ENCODE data around the gene MUC2.

- TF ChIP-seq, protein P1, sequence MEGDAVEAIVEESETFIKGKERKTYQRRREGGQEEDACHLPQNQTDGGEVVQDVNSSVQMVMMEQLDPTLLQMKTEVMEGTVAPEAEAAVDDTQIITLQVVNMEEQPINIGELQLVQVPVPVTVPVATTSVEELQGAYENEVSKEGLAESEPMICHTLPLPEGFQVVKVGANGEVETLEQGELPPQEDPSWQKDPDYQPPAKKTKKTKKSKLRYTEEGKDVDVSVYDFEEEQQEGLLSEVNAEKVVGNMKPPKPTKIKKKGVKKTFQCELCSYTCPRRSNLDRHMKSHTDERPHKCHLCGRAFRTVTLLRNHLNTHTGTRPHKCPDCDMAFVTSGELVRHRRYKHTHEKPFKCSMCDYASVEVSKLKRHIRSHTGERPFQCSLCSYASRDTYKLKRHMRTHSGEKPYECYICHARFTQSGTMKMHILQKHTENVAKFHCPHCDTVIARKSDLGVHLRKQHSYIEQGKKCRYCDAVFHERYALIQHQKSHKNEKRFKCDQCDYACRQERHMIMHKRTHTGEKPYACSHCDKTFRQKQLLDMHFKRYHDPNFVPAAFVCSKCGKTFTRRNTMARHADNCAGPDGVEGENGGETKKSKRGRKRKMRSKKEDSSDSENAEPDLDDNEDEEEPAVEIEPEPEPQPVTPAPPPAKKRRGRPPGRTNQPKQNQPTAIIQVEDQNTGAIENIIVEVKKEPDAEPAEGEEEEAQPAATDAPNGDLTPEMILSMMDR (conservative IDR thresholded peaks at IDR 0.05; ENCODE audit: low read depth, low read length), result no peak
- no peak for TF ChIP-seq EZH2 (IDR thresholded peaks at IDR 0.05; ENCODE audit: low read length, unreplicated experiment)
Measured at GRCh38 chr11:1026163-1026450, 48.6 kb upstream of the MUC2 start.

Data from PC-3 (cell line).